Measurements from ENCODE around the gene SPATA46. TPM values are rescaled to one million over a fixed set of nuclear protein-coding genes. Genes with fewer than 3 reads are reported as not detected.

Gene SPATA46
- total and polyA plus RNA-seq, 2 experiments from 2014 or later = not detected

DNA sequence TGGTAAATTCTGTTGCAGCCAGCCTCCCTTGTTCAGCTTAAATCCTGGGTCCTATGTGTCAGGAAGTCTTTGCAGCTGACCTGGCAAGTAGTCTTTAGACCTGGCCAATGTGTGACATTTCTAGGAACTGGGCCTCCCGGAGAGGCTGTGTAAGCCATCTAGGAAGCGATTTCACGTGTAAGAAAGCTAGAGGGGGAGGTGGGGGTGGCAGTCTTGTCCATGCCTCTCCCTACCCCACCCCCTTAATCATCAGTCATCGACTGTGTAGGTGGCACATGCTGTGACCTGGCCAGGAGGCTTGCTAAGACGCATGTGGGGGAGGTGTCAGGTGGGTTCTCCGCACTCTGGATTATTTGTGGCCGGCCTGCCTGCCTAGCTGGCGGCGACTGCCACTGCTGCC is 13.3 kb upstream of the SPATA46 start:
- no peaks in the 10 kb centered on the region for H3K27me3 ChIP-seq (ENCODE audit: insufficient read depth)
- H2AFZ ChIP-seq = no peak overlapping the region
- no peaks in the 10 kb centered on the region for H3K9me2 ChIP-seq (ENCODE audit: insufficient read depth)
- TF ChIP-seq JUNB (IDR thresholded peaks at IDR 0.05; ENCODE audit: unreplicated experiment) = no peak
- H3K4me1 ChIP-seq (ENCODE audit: insufficient read depth) = peaks cover 4% of the 10 kb centered on the region; the same call in 1 of the 2 replicates
- Mint-ChIP-seq H3K36me3 (ENCODE audit: low read depth) (peaks cover 4% of the 10 kb centered on the region; the same call in 1 of the 3 replicates), H3K4me3 (no peak overlapping the region), H3K27me3 (ENCODE audit: insufficient read depth, low read depth, poor library complexity) (peaks cover 9% of the 10 kb centered on the region), H3K27ac (no peak overlapping the region), H3K9me3 (no peaks in the 10 kb centered on the region), H3K4me1 (peaks cover 33% of the 10 kb centered on the region)
- H3K27ac ChIP-seq (ENCODE audit: low read depth) = no peak overlapping the region
- H3F3A ChIP-seq (replicated peaks; ENCODE audit: low read depth) = no peaks in the 10 kb centered on the region
- H3K4me2 ChIP-seq = no peak overlapping the region
- DNase-seq (ENCODE audit: low spot score) = no peak
- H3K79me2 ChIP-seq (replicated peaks; ENCODE audit: insufficient read depth) = no peaks in the 10 kb centered on the region
- no peak for ATAC-seq
- no peak overlapping the region for H3K4me3 ChIP-seq
- no peaks in the 10 kb centered on the region for H4K20me1 ChIP-seq (replicated peaks; ENCODE audit: insufficient read depth)
- H3K36me3 ChIP-seq (ENCODE audit: insufficient read depth) = no peaks in the 10 kb centered on the region

DNA sequence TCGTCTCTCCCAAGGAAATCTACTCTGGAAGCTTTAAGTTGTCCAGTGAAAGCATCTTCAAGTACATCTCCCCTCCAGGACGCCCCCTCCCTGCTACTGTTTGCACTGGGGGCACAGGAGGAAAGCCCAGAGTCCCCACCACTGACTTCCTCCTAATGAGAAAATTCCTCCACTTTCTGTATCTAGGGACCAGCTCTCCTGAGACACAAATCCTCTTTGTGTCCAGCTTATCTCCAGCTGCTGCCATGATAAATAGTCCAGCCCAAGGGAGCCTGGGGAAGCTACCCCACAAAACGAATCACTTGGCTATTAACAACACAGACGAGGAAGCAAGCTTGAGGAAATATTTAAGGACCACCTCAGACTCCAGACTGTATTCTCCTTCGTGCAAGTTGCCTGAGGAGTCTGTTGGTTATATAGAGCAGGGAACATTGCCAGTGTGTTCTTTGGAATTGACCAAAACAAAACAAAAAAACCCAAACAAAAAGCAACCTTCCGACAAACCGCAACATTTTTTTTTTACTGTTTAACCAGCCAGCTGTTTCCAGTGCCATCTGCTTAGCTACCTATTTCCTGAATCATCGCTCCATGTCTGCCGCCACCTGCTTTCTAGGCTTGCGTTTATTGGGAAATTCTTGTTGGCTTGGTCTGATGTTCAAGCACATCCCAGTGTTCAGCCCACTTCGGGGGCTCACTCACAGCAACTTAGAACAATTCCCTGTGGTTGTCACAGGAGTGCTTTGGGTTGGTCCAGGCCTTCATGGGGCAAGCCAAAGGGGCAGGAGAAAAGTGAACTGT is 12.6 kb upstream of the SPATA46 start:
- H3K79me2 ChIP-seq (replicated peaks; ENCODE audit: insufficient read depth) = no peaks in the 10 kb centered on the region
- peaks cover 36% of the 10 kb centered on the region for H3K4me1 Mint-ChIP-seq
- no peaks in the 10 kb centered on the region for H3F3A ChIP-seq (replicated peaks; ENCODE audit: low read depth)
- no peak overlapping the region for H3K4me3 Mint-ChIP-seq
- no peak for ATAC-seq
- no peak for TF ChIP-seq EZH2phosphoT487 (IDR thresholded peaks at IDR 0.05; ENCODE audit: unreplicated experiment)
- no peak overlapping the region for H3K27ac ChIP-seq (ENCODE audit: low read depth)
- DNase-seq (ENCODE audit: low spot score) = no peak
- H3K4me2 ChIP-seq = no peak overlapping the region
- H4K20me1 ChIP-seq (replicated peaks; ENCODE audit: insufficient read depth) = no peaks in the 10 kb centered on the region
- H3K27ac Mint-ChIP-seq = no peak overlapping the region
- no peaks in the 10 kb centered on the region for H3K9me3 Mint-ChIP-seq
- peaks cover 10% of the 10 kb centered on the region; the same call in 2 of the 3 replicates for H3K36me3 Mint-ChIP-seq (ENCODE audit: low read depth)
- no peaks in the 10 kb centered on the region for H3K36me3 ChIP-seq (ENCODE audit: insufficient read depth)
- no peak overlapping the region for H3K4me3 ChIP-seq
- H3K4me1 ChIP-seq (ENCODE audit: insufficient read depth) = peaks cover 4% of the 10 kb centered on the region; the same call in 1 of the 2 replicates
- H2AFZ ChIP-seq = no peak overlapping the region
- H3K9me2 ChIP-seq (ENCODE audit: insufficient read depth) = no peaks in the 10 kb centered on the region
- H3K27me3 ChIP-seq (ENCODE audit: insufficient read depth) = no peaks in the 10 kb centered on the region
- peaks cover 12% of the 10 kb centered on the region for H3K27me3 Mint-ChIP-seq (ENCODE audit: insufficient read depth, low read depth, poor library complexity)

DNA sequence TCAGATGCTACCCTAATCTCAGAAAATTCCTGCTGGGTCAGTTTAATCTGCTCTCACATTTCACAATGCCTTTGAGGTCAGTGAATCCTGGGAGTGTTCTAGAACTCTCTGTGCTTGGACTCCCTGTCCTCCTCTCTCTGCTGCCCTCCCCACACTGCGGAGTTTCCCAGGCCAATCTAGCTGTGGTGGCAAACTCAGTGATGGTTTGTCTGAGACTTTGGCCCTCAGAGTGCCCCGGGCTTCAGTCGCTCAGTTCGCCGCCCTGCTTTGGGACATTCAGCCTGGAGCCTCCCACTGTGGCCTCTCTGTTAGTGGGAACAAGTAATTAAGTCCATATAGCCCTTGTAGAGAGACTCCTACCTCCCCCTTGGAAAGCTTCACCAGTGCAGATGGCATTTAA is 12.0 kb upstream of the SPATA46 start:
- no peak overlapping the region for H3K27ac Mint-ChIP-seq
- H3K36me3 ChIP-seq (ENCODE audit: insufficient read depth) = no peaks in the 10 kb centered on the region
- no peaks in the 10 kb centered on the region for H4K20me1 ChIP-seq (replicated peaks; ENCODE audit: insufficient read depth)
- H3K4me3 Mint-ChIP-seq = no peak overlapping the region
- H3K27ac ChIP-seq (ENCODE audit: low read depth) = no peak overlapping the region
- H3K9me2 ChIP-seq (ENCODE audit: insufficient read depth) = no peaks in the 10 kb centered on the region
- no peaks in the 10 kb centered on the region for H3K9me3 Mint-ChIP-seq
- H3K27me3 Mint-ChIP-seq (ENCODE audit: insufficient read depth, low read depth, poor library complexity) = peaks cover 18% of the 10 kb centered on the region
- no peak overlapping the region for H3K4me2 ChIP-seq
- no peaks in the 10 kb centered on the region for H3K79me2 ChIP-seq (replicated peaks; ENCODE audit: insufficient read depth)
- H3K4me3 ChIP-seq = no peak overlapping the region
- H3K27me3 ChIP-seq (ENCODE audit: insufficient read depth) = no peaks in the 10 kb centered on the region
- H3K4me1 ChIP-seq (ENCODE audit: insufficient read depth) = peaks cover 4% of the 10 kb centered on the region; the same call in 1 of the 2 replicates
- ATAC-seq = no peak
- peaks cover 39% of the 10 kb centered on the region for H3K4me1 Mint-ChIP-seq
- no peak overlapping the region for H2AFZ ChIP-seq
- no peaks in the 10 kb centered on the region for H3F3A ChIP-seq (replicated peaks; ENCODE audit: low read depth)
- H3K36me3 Mint-ChIP-seq (ENCODE audit: low read depth) = peaks cover 16% of the 10 kb centered on the region
- DNase-seq (ENCODE audit: low spot score) = no peak
- TF ChIP-seq ZNF114 (CRISPR knock-in tag; IDR thresholded peaks at IDR 0.05) = no peak
- TF ChIP-seq CREB1 (CRISPR knock-in tag; IDR thresholded peaks at IDR 0.05; ENCODE audit: low read depth) = no peak
- no peak for TF ChIP-seq EZH2 (IDR thresholded peaks at IDR 0.05; ENCODE audit: low read depth, unreplicated experiment)
- TF ChIP-seq, protein P1, sequence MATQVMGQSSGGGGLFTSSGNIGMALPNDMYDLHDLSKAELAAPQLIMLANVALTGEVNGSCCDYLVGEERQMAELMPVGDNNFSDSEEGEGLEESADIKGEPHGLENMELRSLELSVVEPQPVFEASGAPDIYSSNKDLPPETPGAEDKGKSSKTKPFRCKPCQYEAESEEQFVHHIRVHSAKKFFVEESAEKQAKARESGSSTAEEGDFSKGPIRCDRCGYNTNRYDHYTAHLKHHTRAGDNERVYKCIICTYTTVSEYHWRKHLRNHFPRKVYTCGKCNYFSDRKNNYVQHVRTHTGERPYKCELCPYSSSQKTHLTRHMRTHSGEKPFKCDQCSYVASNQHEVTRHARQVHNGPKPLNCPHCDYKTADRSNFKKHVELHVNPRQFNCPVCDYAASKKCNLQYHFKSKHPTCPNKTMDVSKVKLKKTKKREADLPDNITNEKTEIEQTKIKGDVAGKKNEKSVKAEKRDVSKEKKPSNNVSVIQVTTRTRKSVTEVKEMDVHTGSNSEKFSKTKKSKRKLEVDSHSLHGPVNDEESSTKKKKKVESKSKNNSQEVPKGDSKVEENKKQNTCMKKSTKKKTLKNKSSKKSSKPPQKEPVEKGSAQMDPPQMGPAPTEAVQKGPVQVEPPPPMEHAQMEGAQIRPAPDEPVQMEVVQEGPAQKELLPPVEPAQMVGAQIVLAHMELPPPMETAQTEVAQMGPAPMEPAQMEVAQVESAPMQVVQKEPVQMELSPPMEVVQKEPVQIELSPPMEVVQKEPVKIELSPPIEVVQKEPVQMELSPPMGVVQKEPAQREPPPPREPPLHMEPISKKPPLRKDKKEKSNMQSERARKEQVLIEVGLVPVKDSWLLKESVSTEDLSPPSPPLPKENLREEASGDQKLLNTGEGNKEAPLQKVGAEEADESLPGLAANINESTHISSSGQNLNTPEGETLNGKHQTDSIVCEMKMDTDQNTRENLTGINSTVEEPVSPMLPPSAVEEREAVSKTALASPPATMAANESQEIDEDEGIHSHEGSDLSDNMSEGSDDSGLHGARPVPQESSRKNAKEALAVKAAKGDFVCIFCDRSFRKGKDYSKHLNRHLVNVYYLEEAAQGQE (IDR thresholded peaks at IDR 0.05; ENCODE audit: unreplicated experiment) = no peak
- TF ChIP-seq, protein P2, sequence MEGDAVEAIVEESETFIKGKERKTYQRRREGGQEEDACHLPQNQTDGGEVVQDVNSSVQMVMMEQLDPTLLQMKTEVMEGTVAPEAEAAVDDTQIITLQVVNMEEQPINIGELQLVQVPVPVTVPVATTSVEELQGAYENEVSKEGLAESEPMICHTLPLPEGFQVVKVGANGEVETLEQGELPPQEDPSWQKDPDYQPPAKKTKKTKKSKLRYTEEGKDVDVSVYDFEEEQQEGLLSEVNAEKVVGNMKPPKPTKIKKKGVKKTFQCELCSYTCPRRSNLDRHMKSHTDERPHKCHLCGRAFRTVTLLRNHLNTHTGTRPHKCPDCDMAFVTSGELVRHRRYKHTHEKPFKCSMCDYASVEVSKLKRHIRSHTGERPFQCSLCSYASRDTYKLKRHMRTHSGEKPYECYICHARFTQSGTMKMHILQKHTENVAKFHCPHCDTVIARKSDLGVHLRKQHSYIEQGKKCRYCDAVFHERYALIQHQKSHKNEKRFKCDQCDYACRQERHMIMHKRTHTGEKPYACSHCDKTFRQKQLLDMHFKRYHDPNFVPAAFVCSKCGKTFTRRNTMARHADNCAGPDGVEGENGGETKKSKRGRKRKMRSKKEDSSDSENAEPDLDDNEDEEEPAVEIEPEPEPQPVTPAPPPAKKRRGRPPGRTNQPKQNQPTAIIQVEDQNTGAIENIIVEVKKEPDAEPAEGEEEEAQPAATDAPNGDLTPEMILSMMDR (conservative IDR thresholded peaks at IDR 0.05; ENCODE audit: low read depth in 2 of 2) = no peak
- no peak for TF ChIP-seq EZH2phosphoT487 (IDR thresholded peaks at IDR 0.05; ENCODE audit: unreplicated experiment)
